ENCODE results near the gene MMP24OS.

GRCh38 chr20:35319871-35320197 lies 41.9 kb upstream of the MMP24OS start:
- TF ChIP-seq CTCF (IDR thresholded peaks at IDR 0.05; ENCODE audit: insufficient read depth, low read length) (no peak), SPI1 (IDR thresholded peaks at IDR 0.05; ENCODE audit: borderline replicate concordance, low read depth) (no peak), REST (IDR thresholded peaks at IDR 0.05; ENCODE audit: insufficient replicate concordance, low read depth) (no peak), POLR2AphosphoS5 (IDR thresholded peaks at IDR 0.05; ENCODE audit: low read depth) (no peak), GABPA (IDR thresholded peaks at IDR 0.05; ENCODE audit: low read depth) (no peak)
